Mononuclear cell (primary cell): ENCODE data around the gene CAPN15. TPM values are rescaled to one million over a fixed set of nuclear protein-coding genes. Genes with fewer than 3 reads are reported as not detected.
"Not testable (repeated sequence)": the region's sequence is repeated elsewhere in the genome, so short reads cannot be mapped to it uniquely, and the experiment has no call there.

Source experiments
- H3K27me3 ChIP-seq: 2 replicates; pipeline ENCODE4 v1.6.0; 2011; ENCODE audit warnings: low read length, control low read depth; ENCODE audit not compliant: insufficient read depth
- H3K4me1 ChIP-seq: 2 replicates; pipeline ENCODE4 v1.5.1; 2011; ENCODE audit warnings: mild to moderate bottlenecking, low read length, control low read depth; ENCODE audit not compliant: insufficient read depth
- H3K4me3 ChIP-seq: 2 replicates; pipeline ENCODE4 v1.5.1; 2011; ENCODE audit warnings: mild to moderate bottlenecking, low read length, moderate library complexity
- H3K9me3 ChIP-seq: 2 replicates; pipeline ENCODE4 v1.5.1; 2011; ENCODE audit warnings: low read depth, mild to moderate bottlenecking, control low read depth, low read length
- total RNA-seq: library from RNA; depleted of rRNA; stranded (reverse); fragments of >200 nt; gene quantifications from one replicate; pipeline ENCODE4 v1.2.3, GENCODE V29; 2012

Gene CAPN15
- total RNA-seq, 1 donor: 31.2 TPM

DNA sequence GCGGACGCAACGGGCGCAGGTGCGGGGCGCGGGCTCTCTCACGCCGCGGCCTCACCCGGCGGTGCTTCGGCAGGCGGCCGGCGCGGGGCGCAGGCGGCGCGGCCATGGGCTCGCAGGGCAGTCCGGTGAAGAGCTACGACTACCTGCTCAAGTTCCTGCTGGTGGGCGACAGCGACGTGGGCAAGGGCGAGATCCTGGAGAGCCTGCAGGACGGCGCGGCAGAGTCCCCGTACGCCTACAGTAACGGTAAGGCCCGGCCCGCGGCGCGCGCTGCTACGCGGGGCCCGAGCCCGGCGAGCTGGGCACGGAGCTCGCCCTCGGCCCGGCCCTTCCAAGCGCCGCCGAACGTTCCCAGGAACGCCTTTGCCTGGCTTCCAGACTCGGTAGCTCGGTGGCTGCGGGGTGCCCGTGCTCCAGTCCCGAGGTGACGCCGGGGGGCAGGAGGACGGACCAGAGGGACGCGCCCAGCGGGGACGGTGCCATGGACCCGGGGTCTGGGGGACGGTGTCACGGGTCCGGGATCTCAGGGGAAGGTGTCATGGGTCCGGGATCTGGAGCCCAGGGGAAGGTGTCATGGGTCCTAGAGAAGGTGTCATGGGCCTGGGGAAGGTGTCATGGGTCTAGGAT lies 62.8 kb downstream of the CAPN15 start:
- H3K4me1 ChIP-seq: peaks cover 65% of the 10 kb centered on the region
- no peaks in the 10 kb centered on the region for H3K27me3 ChIP-seq

GRCh38 chr16:590815-591200 lies 63.3 kb downstream of the CAPN15 start:
- H3K27me3 ChIP-seq: no peaks in the 10 kb centered on the region
- no peaks in the 10 kb centered on the region for H3K9me3 ChIP-seq
- H3K4me3 ChIP-seq: peak overlapping the region; percentile 58
- H3K4me1 ChIP-seq: peaks cover 69% of the 10 kb centered on the region

More for the DNA sequence above, 62.8 kb downstream of the CAPN15 start:
- Histone ChIP-seq H3K9me3 (no peaks in the 10 kb centered on the region), H3K4me3 (peak overlapping the region; percentile 58)

DNA sequence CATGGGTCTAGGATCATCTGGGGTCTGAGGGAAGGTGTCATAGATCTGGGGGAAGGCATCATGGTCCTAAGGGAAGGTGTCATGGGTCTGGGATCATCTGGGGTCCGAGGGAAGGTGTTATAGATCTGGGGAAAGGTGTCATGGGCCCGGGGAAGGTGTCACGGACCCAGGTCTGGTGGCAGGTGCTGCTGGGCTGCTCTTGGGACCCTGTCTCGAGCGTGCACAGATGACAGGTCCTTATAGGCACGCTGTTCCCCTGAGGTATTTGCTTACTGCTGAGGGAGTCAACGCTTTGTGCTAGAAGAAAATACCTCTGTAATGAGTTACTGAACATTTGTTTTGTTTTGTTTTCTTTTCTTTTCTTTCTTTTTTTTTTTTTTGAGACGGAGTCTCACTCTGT lies 63.7 kb downstream of the CAPN15 start:
- Histone ChIP-seq H3K9me3 (no peaks in the 10 kb centered on the region), H3K27me3 (no peaks in the 10 kb centered on the region), H3K4me3 (no peak overlapping the region), H3K4me1 (peaks cover 73% of the 10 kb centered on the region)

DNA sequence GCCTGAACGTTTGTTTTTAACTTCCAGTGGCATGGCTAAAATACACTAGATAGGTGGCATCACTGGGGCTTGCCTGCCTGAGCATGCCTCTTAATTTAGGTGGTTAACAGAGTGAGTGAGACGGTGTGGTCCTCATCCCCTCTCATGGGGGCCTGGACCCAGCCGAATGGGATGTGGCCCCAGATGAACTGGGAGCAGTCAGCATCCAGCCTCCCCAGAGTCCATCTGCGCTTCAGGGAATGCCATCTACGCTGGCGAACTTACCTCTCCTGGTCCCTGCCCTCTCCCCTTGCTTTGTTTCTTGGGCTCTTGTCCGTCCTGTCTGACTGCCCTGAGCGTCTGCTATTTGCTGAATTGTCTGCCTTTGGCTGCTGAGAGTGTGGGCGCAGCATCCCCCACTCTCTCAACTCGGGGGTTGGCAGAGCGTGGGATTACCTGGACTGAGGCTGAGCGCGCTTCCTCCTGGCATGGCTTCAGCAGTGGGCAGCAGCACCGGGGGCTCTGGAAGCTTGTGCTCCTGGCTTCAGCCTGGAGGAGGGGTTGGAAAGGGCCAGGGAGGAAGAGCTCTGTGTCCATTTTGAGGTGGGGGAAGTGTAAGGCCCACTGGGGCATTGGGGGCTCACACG lies 64.5 kb downstream of the CAPN15 start:
- no peak overlapping the region for H3K4me3 ChIP-seq
- H3K9me3 ChIP-seq: no peaks in the 10 kb centered on the region
- H3K4me1 ChIP-seq: peaks cover 80% of the 10 kb centered on the region

GRCh38 chr16:592518-593306 lies 65.2 kb downstream of the CAPN15 start:
- H3K9me3 ChIP-seq: no peaks in the 10 kb centered on the region
- H3K4me1 ChIP-seq: peaks cover 74% of the 10 kb centered on the region
- H3K27me3 ChIP-seq: no peaks in the 10 kb centered on the region
- H3K4me3 ChIP-seq: no peak overlapping the region

More for the DNA sequence above, 64.5 kb downstream of the CAPN15 start:
- no peaks in the 10 kb centered on the region for H3K27me3 ChIP-seq

DNA sequence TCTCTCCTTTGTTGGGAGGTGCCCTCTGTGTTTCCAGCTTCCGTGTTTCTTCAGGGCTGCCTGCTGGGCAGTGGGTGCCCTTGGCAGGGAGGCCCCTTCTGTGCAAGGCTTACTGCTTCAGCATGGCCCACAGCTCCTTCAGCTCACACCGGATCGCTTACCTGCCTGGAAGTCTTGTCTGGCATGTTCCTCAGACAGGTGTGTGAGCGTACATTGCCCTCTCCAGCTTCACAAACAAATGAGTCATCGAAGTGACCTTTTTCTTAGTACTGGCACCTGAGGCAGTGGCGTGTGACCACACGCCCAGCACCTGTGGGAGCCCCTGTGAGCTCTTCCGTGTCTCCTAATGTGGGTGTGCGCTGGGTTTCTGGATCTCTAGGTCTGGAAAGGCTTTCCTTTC lies 65.9 kb downstream of the CAPN15 start:
- peaks cover 67% of the 10 kb centered on the region for H3K4me1 ChIP-seq
- no peaks in the 10 kb centered on the region for H3K27me3 ChIP-seq
- H3K9me3 ChIP-seq: no peaks in the 10 kb centered on the region
- no peak overlapping the region for H3K4me3 ChIP-seq

- Histone ChIP-seq H3K4me3 (no peak overlapping the region), H3K4me1 (peaks cover 63% of the 10 kb centered on the region), H3K9me3 (no peaks in the 10 kb centered on the region), H3K27me3 (no peaks in the 10 kb centered on the region)
These were observed 66.3 kb downstream of the CAPN15 start for GRCh38 chr16:593807-594206.

- Histone ChIP-seq H3K4me1 (peaks cover 63% of the 10 kb centered on the region), H3K27me3 (no peaks in the 10 kb centered on the region), H3K4me3 (no peak overlapping the region), H3K9me3 (no peaks in the 10 kb centered on the region)
These were observed 67.6 kb downstream of the CAPN15 start for GRCh38 chr16:595094-595528.

DNA sequence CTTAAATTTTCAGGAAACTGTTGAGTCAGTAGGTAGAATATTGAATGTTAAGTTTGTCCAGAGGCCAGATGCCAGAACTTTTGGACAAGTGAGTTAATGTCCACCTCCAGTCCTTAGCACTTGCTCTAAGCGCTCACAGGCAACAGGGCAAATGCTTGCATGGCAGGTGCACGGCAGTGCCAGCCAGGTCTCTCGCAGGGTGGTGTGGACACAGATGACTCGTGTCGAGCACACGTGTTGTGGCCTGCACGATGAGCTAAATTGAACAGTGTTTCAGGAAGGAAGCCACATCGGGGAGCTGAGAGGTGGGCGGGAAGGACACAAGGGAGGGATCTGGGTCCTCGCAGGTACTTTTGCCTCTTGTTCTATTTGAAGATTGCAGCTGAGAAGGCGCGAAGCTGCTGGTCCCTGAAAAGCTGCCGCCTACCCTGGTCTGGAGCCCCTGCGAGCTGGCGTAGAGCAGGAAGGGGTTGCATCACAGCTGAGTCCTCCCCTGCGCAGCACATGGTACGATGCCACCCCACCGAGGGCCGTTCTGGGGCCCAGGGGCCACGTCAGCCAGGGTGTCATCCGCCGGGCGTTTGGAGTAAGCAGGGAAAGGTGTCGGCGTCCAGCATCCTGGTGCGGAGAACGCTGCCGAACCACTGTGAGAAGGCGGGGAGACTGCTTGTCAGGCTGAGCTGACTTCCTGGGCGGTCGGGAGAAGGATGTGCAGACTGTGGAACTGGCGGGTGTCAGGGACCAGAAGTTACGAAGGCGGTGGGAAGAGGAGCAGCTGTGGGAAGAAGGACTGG lies 68.6 kb downstream of the CAPN15 start:
- no peak overlapping the region for H3K4me3 ChIP-seq
- H3K9me3 ChIP-seq: no peaks in the 10 kb centered on the region
- peaks cover 54% of the 10 kb centered on the region for H3K4me1 ChIP-seq
- no peaks in the 10 kb centered on the region for H3K27me3 ChIP-seq

GRCh38 chr16:596736-597060 lies 69.2 kb downstream of the CAPN15 start:
- Histone ChIP-seq H3K9me3 (no peaks in the 10 kb centered on the region), H3K4me3 (no peak overlapping the region), H3K27me3 (no peaks in the 10 kb centered on the region), H3K4me1 (peaks cover 48% of the 10 kb centered on the region)

- not testable (repeated sequence) for H3K9me3 ChIP-seq, H3K4me3 ChIP-seq
- H3K4me1 ChIP-seq: peaks cover 39% of the 10 kb centered on the region
These were observed 70.1 kb downstream of the CAPN15 start for GRCh38 chr16:597655-598054.

GRCh38 chr16:598823-599739 lies 71.6 kb downstream of the CAPN15 start:
- Histone ChIP-seq H3K9me3 (no peaks in the 10 kb centered on the region), H3K27me3 (no peaks in the 10 kb centered on the region), H3K4me1 (peaks cover 25% of the 10 kb centered on the region), H3K4me3 (no peak overlapping the region)

More at GRCh38 chr16:597655-598054, 70.1 kb downstream of the CAPN15 start:
- H3K27me3 ChIP-seq: not testable (repeated sequence)

DNA sequence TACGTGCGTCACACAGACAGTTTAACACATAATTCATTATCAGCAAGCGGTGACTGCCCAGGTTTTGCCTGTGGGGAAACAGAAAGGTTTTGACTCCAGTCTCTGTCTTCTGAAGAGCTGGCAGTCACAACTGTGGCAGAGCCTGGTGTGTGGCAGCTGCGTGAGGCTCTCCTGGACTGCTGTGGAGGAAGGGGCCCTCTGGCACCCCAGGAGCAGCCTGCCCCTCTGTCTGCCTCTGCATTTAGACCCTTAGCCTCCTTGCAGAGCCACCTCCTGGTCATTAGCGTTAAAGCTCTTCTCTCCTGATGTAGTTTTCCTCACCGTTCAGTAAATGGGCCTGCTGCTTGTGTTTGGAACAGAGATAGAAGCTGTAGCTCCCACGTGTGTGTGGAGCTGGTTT lies 73.3 kb downstream of the CAPN15 start:
- Histone ChIP-seq H3K4me3 (no peak overlapping the region), H3K27me3 (no peaks in the 10 kb centered on the region), H3K9me3 (no peaks in the 10 kb centered on the region), H3K4me1 (peaks cover 12% of the 10 kb centered on the region)

- no peaks in the 10 kb centered on the region for H3K4me1 ChIP-seq
- H3K9me3 ChIP-seq: no peaks in the 10 kb centered on the region
- no peaks in the 10 kb centered on the region for H3K27me3 ChIP-seq
- no peak overlapping the region for H3K4me3 ChIP-seq
These were observed 76.4 kb downstream of the CAPN15 start for GRCh38 chr16:603933-604332.
